Mammary epithelial cell (primary cell): Measurements from ENCODE around the gene EPHA5.

Experiments used
- CTCF ChIP-seq, 2 donors: IDR thresholded peaks in 1 of 2; conservative IDR thresholded peaks in 1 of 2; 2 replicates each; pipeline ENCODE4 v1.5.1; 2011 to 2012; ENCODE audit warnings: inconsistent platforms in 2 of 2, low read length in 2 of 2, mild to moderate bottlenecking in 2 of 2, control low read depth in 1 of 2, low read depth in 1 of 2; ENCODE audit not compliant: insufficient read depth in 1 of 2; ENCODE audit errors: extremely low read depth in 1 of 2
- EZH2 ChIP-seq: IDR thresholded peaks from 2 replicates; pipeline ENCODE4 v1.6.1; 2012; ENCODE audit warnings: low read length, inconsistent platforms, borderline replicate concordance

- TF ChIP-seq CTCF (conservative IDR thresholded peaks at IDR 0.05 in 1 of 2, IDR thresholded peaks at IDR 0.05 in 1 of 2; ENCODE audit: extremely low read depth in 1 of 2, insufficient read depth in 1 of 2, low read depth in 1 of 2, low read length in 2 of 2): no peak
- TF ChIP-seq EZH2: no peak
Observed at GRCh38 chr4:65599340-65599739, 70.9 kb downstream of the EPHA5 start.
